IPS-11a (cell line): ENCODE data around the gene RASSF8.

Experiments
- H3K4me3 ChIP-seq: one replicate; pipeline ENCODE4 v1.5.1; 2013; ENCODE audit warnings: low read depth, low read length, control low read depth

The RASSF8 gene, protein sequence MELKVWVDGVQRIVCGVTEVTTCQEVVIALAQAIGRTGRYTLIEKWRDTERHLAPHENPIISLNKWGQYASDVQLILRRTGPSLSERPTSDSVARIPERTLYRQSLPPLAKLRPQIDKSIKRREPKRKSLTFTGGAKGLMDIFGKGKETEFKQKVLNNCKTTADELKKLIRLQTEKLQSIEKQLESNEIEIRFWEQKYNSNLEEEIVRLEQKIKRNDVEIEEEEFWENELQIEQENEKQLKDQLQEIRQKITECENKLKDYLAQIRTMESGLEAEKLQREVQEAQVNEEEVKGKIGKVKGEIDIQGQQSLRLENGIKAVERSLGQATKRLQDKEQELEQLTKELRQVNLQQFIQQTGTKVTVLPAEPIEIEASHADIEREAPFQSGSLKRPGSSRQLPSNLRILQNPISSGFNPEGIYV

DNA sequence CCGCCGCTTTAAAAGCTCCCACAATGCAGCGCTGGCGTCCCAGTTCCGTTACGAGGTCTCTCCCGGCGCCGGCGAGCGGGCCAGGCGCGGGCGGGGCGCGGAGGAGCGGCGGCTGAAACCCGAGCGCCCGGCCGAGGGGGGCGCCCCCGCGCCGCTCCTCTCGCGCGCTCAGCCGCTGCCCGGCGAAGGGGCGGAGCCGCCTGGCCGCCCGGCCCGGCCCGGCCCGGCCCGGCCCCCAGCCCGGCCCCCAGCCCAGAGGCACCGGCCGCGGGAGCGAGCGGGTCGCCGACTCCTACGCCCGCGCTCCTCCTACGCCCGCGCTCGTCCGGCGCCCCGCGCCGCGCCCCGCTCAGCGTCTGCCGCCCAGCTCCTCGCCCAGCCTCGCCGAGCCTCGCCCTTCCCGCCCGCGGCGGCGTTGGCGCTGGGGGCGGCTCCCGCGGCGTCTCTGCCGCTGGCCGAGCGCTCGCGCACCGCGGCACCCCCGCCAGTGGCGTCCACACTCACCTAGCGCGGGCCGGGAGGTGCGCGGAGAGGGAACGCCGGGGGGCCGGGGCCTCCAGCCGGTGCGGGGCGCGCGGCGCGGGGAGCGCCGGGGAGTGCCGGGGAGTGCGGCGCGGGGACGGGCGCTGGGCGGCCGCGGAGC is at the start of gene RASSF8:
Gene RASSF8, plus strand, starts transcription at position 255 of the 643 bp plus-strand sequence. CDS start 96,662 bp downstream, outside the sequence.
- peak within 1 kb of the TSS; percentile 52 for H3K4me3 ChIP-seq

DNA sequence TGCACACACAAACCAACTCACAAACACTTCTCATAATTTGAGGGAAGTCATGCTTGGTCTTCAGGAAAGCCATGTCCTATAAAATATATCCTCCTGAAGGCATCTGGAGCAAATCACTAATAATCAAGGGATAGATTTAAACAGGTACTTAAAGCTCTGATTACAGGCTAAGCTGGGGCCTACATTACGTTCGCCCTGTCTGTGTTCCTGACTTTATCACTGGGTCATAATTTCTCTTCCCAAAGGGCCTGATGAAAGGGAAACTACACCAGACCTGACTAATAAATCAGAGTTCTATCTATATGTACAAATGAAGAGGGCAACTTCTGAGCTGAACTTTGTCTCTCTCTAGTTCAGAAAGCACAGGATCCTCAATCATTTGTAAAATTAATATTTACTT is 43.9 kb upstream of the RASSF8 start:
- no peak overlapping the region for H3K4me3 ChIP-seq

DNA sequence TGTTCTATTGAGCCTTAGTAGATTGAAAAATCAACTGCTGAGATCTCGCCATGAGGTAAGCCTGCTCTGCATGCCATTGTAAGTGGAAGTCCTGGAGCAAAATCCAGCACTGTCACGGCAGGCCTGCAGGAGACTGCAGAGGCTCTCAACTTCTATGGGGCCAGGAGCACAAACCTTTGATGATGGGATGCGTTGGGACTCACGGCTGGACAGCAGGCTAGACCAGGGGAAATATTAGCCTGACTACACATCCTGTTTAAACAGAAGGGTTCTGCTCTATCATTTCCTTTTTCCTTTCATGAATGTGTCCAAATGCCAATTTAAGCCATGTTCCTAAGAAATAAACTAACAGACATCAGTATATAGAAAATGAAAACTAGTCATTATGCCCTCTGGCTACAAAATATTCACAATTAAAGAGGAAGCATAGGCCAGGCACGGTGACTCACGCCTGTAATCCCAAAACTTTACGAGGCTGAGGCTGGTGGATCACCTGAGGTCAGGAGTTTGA is 33.9 kb upstream of the RASSF8 start:
- H3K4me3 ChIP-seq: no peak overlapping the region

DNA sequence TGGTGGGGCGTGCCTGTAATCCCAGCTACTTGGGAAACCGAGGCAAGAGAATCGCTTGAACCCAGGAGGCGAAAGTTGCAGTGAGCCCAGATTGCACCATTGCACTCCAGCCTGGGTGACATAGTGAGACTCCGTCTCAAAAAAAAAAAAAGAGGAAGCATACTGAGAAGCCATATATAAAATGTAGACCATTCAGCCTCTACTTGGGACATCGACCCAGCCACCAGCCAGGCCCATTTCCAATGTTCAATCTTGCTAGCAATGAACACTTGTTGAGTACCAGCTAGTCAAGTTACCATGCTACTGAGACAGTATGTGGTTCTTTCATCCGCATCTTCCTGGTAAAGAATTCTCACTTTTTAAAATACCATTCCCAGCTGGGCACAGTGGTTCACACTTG is 33.4 kb upstream of the RASSF8 start:
- H3K4me3 ChIP-seq: no peak overlapping the region

DNA sequence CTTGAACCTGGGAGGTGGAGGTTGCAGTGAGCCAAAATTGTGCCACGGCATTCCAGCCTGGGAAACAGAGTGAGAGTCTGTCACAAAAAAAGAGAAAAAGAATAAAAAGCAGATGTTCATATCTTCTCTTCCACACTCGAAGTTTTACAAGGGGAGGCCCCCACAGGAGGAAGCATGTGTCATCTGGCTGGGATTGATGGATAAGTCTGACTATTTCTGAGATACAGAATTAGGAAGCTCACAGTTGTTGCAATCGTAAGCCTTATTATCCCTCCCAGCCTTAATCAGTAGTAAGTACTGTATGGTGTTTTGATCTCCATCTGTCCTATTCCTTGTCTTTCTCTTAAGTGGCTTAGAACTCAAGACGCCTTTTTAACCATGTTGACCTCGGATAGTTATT is 31.9 kb upstream of the RASSF8 start:
- no peak overlapping the region for H3K4me3 ChIP-seq

DNA sequence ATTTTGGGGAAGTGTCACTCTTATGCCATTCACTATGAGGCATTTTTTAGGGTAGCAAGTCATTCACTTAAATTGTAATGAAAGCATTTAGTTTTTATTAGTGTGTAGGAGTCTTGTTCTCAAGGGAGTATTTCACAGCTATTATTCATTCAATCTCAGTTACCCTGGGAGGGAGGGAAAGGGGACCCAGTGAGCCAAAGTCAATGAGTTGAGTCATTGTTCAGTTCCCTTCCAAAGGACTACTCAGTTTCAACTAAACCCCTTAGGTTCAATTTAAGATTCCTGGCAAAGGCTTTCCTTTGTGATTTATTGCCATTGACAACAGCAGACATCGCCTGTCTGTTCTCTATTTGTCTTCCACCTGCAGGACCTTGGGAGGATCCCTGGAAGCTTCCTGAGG is 29.3 kb upstream of the RASSF8 start:
- H3K4me3 ChIP-seq: no peak overlapping the region

DNA sequence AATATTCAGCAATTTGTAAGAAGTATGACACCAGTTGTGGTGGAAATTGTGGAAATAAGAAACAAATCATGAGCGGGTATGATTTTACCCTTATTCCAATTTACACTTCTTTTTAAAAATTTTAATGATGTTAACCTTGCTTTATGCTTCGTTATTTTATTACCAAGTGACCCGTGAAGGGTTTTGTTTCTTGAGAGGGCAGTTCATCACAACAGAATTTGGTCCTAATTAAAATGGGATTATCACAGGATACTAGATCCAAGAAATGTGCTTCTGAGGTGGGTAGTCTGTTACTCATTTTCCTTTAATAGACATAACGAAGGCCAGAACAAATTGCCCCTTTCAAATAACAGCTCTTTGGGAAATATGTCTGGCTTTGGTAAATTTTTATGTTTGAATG is 25.5 kb upstream of the RASSF8 start:
- H3K4me3 ChIP-seq: no peak overlapping the region

DNA sequence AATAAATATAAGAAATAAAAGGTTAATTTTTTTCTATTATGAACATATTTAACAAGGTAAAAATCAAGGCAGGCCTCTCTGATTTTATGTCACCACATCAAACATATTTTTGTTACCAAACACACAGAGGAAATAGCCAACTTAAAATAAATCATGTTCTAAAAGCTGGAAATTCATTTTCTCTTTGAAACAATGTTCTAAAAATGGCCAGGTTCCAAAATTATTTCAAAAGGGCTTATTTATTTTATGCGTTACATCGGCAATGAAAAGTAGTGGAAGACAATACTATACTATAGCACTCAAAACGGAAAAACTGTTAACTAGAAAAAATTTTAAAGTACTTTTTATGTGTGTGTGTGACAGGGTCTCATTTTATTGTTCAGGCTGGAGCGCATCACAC is 24.0 kb upstream of the RASSF8 start:
- no peak overlapping the region for H3K4me3 ChIP-seq

DNA sequence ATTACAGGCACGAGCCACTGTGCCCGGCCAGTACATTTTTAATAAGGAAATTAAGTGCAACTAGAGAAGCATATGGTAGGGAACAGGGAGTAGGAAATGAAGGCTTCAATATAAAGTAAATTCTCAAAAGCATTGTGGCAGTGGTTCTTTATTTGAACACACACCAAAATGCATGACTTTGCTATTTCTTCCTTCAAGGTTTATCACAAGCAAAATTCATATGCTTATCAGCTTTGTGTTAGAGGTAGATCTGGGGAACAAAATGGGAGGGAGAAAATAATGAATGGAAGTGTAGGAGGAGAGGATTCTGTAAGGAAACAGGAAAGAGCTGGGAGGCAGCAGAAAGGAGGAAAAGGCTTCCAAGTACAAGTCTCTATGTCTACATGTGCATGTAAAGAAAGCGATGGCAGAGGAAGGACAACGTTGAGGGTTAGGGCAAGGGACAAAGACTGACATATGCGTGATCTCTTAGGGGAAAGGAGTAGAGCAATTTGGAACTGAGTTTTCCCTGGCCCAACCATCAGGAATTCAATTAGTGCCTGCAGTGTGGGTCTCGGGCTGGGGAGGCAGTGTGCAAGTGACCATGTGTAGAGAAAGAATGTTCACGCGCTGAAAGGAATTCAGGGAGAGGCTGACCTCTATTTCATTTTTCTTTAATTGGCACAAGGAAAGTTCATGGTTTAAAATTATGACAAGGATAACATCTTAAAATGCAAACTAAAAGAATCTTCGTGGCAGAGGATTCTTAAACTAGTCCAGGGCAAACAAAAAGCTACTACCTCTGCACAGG is 22.9 kb upstream of the RASSF8 start:
- H3K4me3 ChIP-seq: no peak overlapping the region

DNA sequence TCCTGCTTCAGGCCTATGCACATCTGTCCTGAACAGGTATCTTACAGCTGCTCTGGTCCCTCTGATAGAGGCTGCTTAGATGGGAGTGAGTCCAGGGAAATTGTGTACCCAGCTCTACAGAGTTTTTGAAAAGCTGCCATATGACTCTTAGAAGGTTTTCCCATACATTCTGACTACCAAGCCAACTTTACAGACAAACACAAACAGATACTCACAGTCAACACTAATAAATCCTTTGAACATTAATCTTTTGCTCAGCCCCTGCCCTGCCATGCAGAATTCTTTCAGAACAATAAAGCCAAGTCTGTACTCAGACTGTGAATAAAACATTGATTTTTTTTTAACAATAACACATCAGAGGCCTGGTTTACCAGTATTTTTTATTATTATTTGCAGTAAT is 21.4 kb upstream of the RASSF8 start:
- no peak overlapping the region for H3K4me3 ChIP-seq

DNA sequence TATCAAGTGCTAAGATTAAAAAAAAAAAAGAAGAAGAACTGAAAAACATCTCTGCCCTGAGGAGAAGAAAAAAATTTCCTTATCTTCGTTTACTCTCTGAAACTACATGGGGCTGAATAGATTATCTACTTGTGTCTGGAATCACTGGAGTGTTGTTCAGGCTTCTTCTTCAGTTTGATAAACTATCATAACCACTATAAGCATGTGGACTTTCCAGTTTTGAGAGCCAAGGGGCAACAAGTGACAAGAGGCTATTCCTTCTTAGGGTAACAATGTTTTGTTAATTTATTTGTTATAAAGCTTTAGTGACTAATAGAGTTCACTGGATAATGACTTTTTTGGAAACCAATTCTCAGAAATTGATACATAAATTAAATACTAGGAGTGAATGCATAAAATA is 19.9 kb upstream of the RASSF8 start:
- no peak overlapping the region for H3K4me3 ChIP-seq

DNA sequence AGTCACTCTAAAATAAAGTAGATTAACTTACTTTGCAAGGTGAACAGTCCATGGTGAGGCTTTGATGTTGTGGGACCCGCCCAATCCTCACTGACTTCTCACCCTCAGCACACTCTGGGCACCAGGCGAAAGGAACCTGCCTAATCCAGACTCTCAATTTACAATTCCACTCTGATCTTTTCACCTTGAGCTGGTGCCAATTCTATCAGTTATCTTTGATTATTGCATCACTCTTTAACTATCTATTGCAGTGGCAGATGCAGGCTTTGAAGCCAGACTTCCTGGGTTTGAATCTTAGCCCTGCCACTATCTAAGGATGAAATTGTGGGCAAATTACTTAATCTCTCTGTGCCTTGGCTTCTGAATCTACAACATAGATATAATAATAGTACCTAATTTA is 18.9 kb upstream of the RASSF8 start:
- H3K4me3 ChIP-seq: no peak overlapping the region

DNA sequence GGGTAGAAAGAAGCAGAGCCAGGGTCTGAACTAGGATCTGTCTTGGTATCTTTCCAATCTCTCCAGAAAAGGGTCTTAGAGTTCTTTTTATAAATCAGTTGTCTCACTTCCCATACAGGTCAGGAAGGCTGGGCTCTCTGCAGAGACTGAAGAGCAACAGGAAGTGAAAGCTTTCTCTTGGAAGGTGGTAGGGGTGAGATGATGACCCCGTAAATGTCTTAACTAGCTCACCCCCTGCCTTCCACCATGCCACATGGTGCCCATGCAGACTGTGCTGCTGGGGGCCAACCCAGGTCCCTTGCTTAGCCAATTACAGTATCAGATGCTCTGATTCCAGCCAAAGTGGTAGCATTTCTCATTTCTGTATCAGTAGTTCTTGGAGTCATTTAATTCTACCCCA is 17.6 kb upstream of the RASSF8 start:
- H3K4me3 ChIP-seq: no peak overlapping the region

DNA sequence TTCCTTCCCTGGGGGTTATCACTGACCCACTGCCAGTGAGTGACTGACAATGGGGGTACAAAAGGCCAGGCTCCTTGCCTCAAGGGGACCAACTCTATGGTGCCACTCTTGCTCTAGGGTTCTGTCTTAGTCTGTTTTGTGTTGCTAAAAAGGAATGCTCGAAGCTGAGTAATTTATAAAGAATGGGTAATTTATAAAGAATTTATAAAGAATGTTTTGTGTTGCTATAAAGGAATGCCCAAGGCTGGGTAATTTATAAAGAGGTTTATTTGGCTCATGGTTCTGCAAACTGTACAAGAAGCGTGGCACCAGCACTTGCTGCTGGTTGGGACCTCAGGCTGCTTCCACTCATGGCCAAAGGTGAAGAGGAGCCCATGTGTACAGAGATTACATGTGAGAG is 15.8 kb upstream of the RASSF8 start:
- no peak overlapping the region for H3K4me3 ChIP-seq

DNA sequence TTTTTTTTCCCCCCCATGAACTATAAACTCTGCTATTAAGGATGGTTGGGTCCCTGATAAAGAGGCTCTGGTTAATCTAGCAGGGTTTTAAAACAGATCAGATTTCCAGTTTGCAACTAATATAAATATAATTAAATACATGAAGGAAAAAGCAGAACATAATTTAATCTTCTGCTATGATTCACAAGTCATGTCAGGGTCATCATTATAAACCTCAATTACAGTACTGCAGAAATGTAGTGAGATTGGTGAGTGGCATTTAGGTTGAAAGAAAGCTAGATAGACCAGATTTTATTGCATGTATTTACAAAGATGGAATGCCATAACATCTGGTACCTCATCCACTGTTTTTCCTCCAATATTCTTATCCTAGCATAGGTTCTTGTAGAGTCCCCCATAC is 14.5 kb upstream of the RASSF8 start:
- H3K4me3 ChIP-seq: no peak overlapping the region

DNA sequence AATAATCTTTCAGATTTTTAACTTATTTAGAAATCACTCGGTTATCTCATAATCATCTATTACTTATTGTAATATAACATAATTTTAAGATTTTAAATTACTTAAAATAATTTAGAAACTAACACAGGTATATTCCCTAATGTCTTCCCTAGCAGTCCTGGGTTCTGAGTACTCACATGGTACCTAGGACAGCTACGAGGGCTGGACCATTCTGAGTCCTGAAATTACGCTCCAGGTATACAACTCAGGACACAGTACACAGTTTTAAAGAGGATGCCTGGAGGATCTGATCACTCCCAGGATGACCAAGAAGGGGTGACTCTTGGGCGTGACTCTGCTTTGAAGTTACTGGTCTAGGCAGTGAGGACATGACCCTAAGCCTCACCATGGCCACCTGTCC is 9.1 kb upstream of the RASSF8 start:
- no peak overlapping the region for H3K4me3 ChIP-seq

DNA sequence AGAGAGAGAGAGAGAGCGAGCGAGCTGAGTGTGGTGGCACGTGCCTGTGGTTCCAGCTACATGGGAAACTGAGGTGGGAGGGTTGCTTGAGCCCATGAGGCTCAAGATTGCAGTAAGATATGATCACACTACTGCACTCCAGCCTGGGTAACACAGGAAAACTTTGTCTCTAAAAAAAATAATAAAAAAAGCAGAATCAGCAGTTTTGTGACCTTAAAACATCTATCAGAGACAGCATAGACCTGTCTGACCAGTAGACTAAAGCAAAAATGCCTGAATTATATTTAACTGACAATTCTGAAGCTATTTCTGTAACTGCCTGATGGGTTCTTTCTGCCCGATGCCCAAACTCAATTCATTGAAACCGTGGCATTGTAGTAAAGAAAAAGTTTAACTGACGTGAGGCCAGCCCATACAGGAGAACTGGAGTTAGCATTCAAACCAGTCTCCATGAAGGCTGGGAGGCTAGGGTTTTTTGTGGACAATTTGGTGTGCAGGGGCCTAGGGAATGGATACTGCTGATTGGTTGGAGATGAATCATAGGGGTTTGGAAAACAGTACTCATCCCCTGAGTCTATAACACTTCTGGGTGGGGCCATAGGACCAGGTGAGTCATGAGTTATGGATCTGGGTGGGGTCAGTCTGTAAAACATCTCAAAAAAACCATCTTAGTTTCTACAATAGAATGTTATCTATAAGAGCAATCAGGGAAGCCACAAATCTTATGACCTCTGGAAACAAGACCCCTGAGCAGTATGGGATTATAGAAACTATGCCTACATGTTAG is 8.0 kb upstream of the RASSF8 start:
- no peak overlapping the region for H3K4me3 ChIP-seq

DNA sequence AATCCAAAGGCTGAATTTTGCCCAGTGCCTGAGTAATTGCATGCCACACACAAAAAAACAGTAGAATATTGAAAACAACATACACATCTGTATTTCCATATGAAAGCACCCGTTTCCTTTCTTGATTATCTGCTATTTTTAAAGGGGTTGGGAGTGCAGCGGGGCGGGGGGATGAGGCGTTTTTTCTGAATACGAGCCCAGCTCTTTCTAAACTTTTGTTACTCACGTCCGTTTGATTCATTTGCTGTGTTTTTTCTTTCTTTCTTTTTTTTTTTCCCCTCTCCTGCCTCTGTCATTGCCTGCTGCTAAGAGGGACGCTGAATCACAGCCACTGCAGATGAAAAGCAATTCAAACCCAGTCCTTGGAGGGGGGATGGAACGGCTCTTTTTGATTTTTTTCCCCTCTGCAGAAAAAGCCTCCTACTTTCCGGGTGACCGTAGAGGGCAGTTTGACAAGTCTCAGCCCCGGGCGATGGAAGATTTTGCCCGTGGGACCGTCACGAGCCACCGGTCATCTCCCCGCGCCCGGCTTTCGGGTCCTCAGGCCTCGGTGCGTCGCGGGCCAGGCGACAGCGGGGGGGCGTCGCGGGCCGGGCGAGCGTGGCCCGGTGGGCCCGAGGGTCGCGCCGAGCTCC is 572 bp upstream of the RASSF8 start:
- peak overlapping the region; percentile 50 for H3K4me3 ChIP-seq

DNA sequence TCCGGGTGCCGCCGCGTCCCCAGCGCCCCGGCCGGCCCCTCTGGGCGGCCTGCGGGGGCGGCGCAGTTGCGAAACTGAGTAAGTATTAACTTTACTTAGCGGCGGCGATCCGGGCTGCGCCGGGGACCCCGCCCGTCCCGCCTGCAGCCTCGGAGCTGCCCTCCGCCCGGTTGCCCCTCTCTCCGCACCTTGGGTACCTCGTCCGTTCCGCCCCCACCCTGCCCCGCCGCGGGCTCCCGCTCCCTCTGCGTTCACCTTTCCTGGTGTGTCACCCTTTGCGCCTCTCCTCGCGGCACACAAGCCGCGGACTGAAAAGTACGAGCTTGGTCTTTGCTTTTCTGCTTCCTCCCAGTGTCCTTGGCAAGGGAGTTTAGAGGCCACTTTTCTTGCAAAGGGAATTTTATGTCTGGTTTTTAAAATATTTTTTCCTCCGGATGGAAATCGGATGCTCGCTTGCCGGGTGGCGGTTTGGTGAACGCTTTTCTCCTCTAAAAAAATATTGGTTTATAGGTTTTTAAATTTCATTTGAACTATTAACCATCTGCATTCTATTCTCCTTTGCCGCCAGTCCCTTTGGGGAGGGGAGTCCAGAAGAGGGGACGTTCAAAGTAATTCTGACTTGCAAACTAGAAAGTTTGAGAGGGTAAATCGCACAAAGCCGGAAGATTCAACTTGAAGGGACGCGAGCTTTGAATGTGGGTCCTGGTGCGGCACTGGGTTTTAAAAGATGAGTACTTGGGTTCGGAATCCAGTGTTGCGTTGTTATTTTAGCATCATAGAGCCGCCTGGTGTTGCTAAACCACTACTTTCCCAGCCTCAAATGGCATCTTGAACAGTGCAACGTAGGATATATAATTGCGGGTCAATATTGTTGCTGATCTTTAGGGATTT is 834 bp downstream of the RASSF8 start:
- H3K4me3 ChIP-seq: peak overlapping the region; percentile 52
